Duodenal mucosa (tissue), 2 donors: Measurements from ENCODE around the gene APOC3.

Source experiments
- H3K27ac ChIP-seq: one replicate; pipeline ENCODE4 v1.7.0; 2013; ENCODE audit warnings: low read depth, low read length
- H3K27me3 ChIP-seq, 2 donors: one replicate each; pipeline ENCODE4 v1.7.0; 2013; ENCODE audit warnings: low read length in 2 of 2, control low read depth in 1 of 2; ENCODE audit not compliant: insufficient read depth in 2 of 2, control insufficient read depth in 1 of 2
- H3K36me3 ChIP-seq, 2 donors: one replicate each; pipeline ENCODE4 v1.7.0; 2013; ENCODE audit warnings: low read length in 2 of 2, control low read depth in 1 of 2; ENCODE audit not compliant: insufficient read depth in 2 of 2, control insufficient read depth in 1 of 2
- H3K4me1 ChIP-seq, 2 donors: one replicate each; pipeline ENCODE4 v1.7.0; 2013; ENCODE audit warnings: low read length in 2 of 2, control low read depth in 1 of 2; ENCODE audit not compliant: insufficient read depth in 2 of 2, control insufficient read depth in 1 of 2
- H3K4me3 ChIP-seq, 2 donors: one replicate each; pipeline ENCODE4 v1.7.0; 2013; ENCODE audit warnings: low read length in 2 of 2, low read depth in 1 of 2
- H3K9ac ChIP-seq, 2 donors: one replicate each; pipeline ENCODE4 v1.7.0; 2013; ENCODE audit warnings: low read length in 2 of 2, low read depth in 1 of 2
- H3K9me3 ChIP-seq, 2 donors: one replicate each; pipeline ENCODE4 v1.7.0; 2013; ENCODE audit warnings: low read length in 2 of 2, control low read depth in 1 of 2; ENCODE audit not compliant: control insufficient read depth in 1 of 2

The APOC3 gene

DNA sequence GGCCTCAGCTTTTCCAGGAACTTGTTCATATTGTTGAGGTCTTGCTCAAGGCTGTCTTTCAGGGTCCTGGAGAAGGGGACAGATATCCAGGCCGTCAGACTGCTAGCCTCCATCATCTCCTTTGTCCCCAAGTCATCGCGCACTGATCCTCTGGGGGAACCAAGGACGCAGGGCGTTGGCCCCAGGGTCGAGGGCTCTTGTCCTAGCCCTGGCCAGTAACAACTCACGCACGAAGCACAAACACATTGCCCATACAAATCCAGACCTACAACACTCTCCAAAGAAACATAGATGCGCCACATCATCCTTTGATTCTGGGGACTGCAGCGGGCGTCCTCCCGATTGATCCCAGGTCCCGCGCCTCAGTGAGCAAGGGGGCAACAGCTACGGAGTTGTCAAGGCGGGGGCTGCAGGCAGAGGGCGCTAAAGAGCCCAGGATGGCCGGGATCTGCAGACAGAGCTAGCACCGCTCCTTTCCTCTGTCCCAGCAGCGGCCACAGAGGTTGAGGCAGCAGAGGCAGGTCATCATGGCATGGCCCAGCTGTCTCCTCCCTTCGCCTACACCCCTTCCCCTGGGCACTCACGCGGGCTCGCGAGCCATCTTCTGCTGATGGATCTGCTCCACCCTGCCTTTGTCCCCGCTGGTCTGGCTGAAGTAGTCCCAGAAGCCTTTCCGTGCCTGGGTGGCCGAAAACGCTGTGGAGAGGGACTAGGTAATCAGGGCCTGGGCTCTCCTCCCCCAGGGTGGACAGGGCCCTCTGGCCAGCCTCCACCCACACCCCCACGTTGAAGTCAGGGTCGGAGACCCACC is 38.5 kb upstream of the APOC3 start:
- H3K36me3 ChIP-seq, result peaks cover 3 to 4% of the 10 kb centered on the region in 2 donors
- peaks cover 27 to 29% of the 10 kb centered on the region in 2 donors for H3K4me1 ChIP-seq
- no peaks in the 10 kb centered on the region for H3K27me3 ChIP-seq
- peak overlapping the region in 1 of 2 donors; percentile 57 for H3K4me3 ChIP-seq
- H3K9ac ChIP-seq, result peak overlapping the region; percentile 2 to 55
- H3K9me3 ChIP-seq, result no peaks in the 10 kb centered on the region
- H3K27ac ChIP-seq, result no peak overlapping the region

- H3K27me3 ChIP-seq, result no peaks in the 10 kb centered on the region
- H3K9me3 ChIP-seq, result no peaks in the 10 kb centered on the region
- H3K9ac ChIP-seq, result peak within 1 kb of the TSS; percentile 2 to 55
- H3K36me3 ChIP-seq, result no peaks in the 10 kb centered on the region
- H3K27ac ChIP-seq, result no peak within 1 kb of the TSS
- peaks cover 23 to 24% of the 10 kb centered on the region in 2 donors for H3K4me1 ChIP-seq
- peak within 1 kb of the TSS in 1 of 2 donors; percentile 57 for H3K4me3 ChIP-seq
These were observed 37.9 kb upstream of the APOC3 start, which contains the start of gene APOA5 for GRCh38 chr11:116791813-116792143. TSS of gene APOA5 (minus strand) at chr11:116791879. CDS start at chr11:116791860, 19 bp downstream.

- Histone ChIP-seq H3K36me3 (no peaks in the 10 kb centered on the region), H3K27ac (no peak overlapping the region), H3K27me3 (no peaks in the 10 kb centered on the region), H3K4me1 (peaks cover 18 to 19% of the 10 kb centered on the region in 2 donors), H3K4me3 (no peak overlapping the region), H3K9ac (no peak overlapping the region), H3K9me3 (no peaks in the 10 kb centered on the region)
These were observed 37.4 kb upstream of the APOC3 start for GRCh38 chr11:116792144-116792868.

GRCh38 chr11:116792869-116793771 is 36.6 kb upstream of the APOC3 start:
- Histone ChIP-seq H3K27me3 (no peaks in the 10 kb centered on the region), H3K36me3 (no peaks in the 10 kb centered on the region), H3K9me3 (no peaks in the 10 kb centered on the region), H3K4me3 (no peak overlapping the region), H3K27ac (no peak overlapping the region), H3K9ac (no peak overlapping the region), H3K4me1 (peaks cover 17 to 21% of the 10 kb centered on the region in 2 donors)

- Histone ChIP-seq H3K9ac (no peak overlapping the region), H3K9me3 (no peaks in the 10 kb centered on the region), H3K36me3 (no peaks in the 10 kb centered on the region), H3K27me3 (no peaks in the 10 kb centered on the region), H3K4me1 (peaks cover 11 to 16% of the 10 kb centered on the region in 2 donors), H3K27ac (no peak overlapping the region), H3K4me3 (no peak overlapping the region)
These were observed 36.0 kb upstream of the APOC3 start for GRCh38 chr11:116793772-116794097.

GRCh38 chr11:116794851-116795250 is 34.9 kb upstream of the APOC3 start:
- H3K36me3 ChIP-seq, result no peaks in the 10 kb centered on the region
- H3K4me3 ChIP-seq, result no peak overlapping the region
- no peak overlapping the region for H3K9ac ChIP-seq
- H3K9me3 ChIP-seq, result no peaks in the 10 kb centered on the region
- no peak overlapping the region for H3K27ac ChIP-seq
- H3K27me3 ChIP-seq, result no peaks in the 10 kb centered on the region
- peaks cover 10 to 14% of the 10 kb centered on the region in 2 donors for H3K4me1 ChIP-seq

- no peak overlapping the region for H3K4me3 ChIP-seq
- H3K4me1 ChIP-seq, result peaks cover 4 to 7% of the 10 kb centered on the region in 2 donors
- no peaks in the 10 kb centered on the region for H3K9me3 ChIP-seq
- no peaks in the 10 kb centered on the region for H3K27me3 ChIP-seq
- H3K36me3 ChIP-seq, result no peaks in the 10 kb centered on the region
- H3K9ac ChIP-seq, result no peak overlapping the region
- no peak overlapping the region for H3K27ac ChIP-seq
These were observed 33.2 kb upstream of the APOC3 start for GRCh38 chr11:116796548-116796947.

DNA sequence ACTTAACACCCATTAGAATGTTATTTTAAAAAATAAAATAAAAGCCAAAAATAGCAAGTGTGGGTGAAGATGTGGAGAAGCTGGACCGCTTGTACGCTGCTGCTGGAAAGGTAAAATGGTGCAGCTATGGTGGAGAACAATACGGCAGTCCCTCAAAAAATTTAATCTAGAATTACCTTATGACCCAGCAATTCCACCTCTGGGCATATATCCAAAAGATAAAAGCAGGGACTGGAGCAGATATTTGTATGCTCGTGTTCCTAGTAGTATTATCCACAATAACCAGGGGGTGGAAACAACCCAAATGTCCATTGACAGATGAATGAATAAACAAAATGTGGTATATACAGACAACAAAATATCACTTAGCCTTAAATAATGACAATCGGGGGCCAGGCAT is 31.9 kb upstream of the APOC3 start:
- no peak overlapping the region for H3K4me3 ChIP-seq
- H3K9me3 ChIP-seq, result no peaks in the 10 kb centered on the region
- H3K9ac ChIP-seq, result no peak overlapping the region
- no peak overlapping the region for H3K27ac ChIP-seq
- peaks cover 0 to 3% of the 10 kb centered on the region in 2 donors for H3K4me1 ChIP-seq
- no peaks in the 10 kb centered on the region for H3K27me3 ChIP-seq
- no peaks in the 10 kb centered on the region for H3K36me3 ChIP-seq

DNA sequence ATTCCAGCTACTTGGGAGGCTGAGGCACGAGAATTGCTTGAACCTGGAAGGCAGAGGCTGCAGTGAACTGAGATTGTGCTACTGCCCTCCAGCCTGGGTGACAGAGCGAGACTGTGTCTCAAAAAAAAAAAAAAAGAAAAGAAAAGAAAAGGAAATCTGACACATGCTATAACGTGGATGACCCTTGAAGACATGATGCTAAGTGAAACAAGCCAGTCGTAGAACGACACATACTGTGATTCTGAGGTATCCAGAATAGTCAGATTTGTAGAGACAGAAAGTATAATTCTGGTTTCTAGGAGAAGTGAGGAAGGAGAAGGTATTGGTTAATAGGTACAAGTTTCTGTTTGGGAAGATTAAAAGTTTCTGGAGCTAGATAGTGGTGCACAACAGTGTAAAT is 31.3 kb upstream of the APOC3 start:
- no peak overlapping the region for H3K4me3 ChIP-seq
- no peaks in the 10 kb centered on the region for H3K27me3 ChIP-seq
- H3K9ac ChIP-seq, result no peak overlapping the region
- H3K9me3 ChIP-seq, result no peaks in the 10 kb centered on the region
- H3K4me1 ChIP-seq, result peaks cover 0 to 3% of the 10 kb centered on the region in 2 donors
- no peak overlapping the region for H3K27ac ChIP-seq
- no peaks in the 10 kb centered on the region for H3K36me3 ChIP-seq

GRCh38 chr11:116800610-116801009 is 29.1 kb upstream of the APOC3 start:
- Histone ChIP-seq H3K9ac (no peak overlapping the region), H3K36me3 (no peaks in the 10 kb centered on the region), H3K9me3 (no peaks in the 10 kb centered on the region), H3K27me3 (no peaks in the 10 kb centered on the region), H3K27ac (no peak overlapping the region), H3K4me3 (no peak overlapping the region), H3K4me1 (peaks cover 0 to 3% of the 10 kb centered on the region in 2 donors)
